Measurements from ENCODE around the gene ACBD7.

ACBD7 gene

GRCh38 chr10:15084502-15084922 is 4.1 kb downstream of the ACBD7 start:
- DNase-seq = peak; percentile 31

DNA sequence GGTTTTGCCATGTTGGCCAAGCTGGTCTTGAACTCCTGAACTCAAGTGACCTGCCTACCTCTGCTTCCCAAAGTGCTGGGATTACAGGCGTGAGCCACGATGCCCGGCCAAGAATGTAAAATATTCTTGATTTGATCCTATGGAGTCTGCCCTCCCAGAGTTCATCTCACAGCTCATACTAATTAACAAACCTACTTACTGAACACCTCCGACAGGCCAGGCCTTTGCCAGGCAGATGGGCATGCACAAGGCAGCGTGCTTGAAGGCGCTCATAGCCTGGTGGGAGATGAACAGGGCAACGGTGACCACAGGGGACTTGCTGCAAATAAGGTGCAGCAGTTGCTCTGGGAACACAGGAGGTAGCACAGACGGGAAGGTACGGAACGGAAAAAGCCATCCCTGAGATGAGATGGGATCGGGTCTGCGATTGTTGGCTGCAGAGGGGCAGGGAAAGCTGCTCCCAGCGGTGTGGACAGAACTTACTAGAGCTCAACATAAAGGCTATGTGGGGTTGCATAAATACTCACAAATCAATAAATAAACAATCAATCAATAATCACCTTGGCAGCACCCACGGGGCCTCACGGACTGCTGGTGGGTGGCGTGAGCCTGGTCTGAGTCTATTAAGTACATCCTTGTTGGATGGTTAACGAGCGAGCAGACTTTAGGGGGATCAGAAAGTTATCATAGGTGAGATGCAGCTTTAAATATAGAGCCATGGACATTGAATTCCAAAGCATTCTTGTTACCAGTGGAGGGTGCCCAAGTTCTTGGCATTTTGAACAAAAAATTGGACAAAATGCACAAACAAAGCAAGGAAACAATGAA is 4.7 kb downstream of the ACBD7 start:
- no peak for DNase-seq

DNA sequence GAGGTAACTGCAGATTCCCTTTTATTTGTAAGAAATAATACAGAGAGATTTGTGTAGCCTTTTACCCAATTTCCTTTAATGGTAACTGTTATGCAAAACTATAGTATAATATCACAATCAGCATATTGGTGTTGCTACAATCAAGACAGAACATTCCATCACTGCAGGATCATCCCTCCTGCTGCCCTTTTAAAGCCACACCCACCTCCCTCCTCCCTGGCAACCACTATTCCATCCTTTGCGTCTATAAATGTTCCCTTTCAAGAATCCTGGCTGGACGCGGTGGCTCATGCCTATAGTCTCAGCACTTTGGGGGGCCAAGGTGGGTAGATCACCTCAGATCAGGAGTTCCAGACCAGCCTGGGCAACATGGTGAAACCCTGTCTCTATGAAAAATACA is 13.2 kb downstream of the ACBD7 start:
- no peak for DNase-seq

DNA sequence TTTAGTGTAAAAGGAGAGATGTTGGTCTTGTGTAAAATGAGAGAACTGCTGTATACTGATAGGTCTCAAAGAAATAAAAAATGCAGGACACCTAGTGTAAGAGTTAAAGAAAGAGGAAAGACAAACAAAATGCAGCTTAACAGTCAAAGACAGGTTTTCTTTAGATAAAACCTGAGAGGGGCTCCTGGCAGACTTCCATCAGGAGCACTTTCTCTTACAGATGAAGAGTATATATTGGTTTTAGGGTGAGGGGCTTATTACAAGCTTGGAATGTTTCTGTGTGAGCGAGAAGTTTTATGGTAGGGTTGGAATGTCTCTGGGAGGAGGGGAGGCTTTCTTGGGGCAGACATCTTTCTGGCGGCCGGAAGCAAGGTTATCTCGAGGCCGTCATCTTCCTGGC is 16.2 kb downstream of the ACBD7 start:
- no peak for DNase-seq

DNA sequence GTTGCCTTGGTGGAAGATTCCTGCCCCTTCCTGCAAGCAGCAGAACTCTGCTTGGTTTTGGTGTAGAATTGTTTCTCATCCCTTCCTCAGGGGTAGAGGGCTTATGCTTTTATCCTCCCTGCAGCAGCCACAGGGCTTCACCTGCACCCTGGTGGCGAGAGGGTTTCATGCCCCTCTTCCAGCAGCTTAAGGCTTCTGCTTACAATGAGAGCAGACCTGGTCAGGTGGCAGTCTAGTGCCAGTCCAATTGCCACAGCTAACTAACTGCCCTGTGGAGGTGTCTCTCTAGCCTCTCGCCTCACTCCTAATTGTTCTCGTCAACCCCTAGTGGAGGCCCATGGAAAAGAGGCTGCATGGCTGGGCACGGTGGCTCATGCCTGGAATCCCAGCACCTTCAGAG is 19.3 kb downstream of the ACBD7 start:
- DNase-seq = no peak

GRCh38 chr10:15068802-15069201 is 19.8 kb downstream of the ACBD7 start:
- DNase-seq = no peak

DNA sequence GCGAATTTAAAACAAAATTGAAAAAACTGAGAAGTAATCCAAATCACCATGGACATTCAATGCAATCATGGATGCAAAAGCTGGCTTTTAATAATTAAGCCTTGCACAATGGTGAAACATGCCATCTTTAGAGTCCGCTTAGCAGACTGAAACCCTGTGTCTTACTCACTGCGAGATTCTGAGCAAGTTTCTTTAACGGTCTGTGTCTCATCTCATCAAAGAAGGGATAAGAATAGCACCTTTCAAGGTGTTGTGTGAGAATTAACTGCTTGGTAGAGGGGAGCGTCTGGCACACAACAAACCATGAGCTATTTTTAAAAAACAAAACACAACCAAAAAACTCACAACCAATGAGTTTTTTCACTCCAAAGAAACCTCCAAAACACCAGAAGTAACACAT is 21.4 kb downstream of the ACBD7 start:
- DNase-seq = no peak

GRCh38 chr10:15060638-15061037 is 27.9 kb downstream of the ACBD7 start:
- no peak for DNase-seq

DNA sequence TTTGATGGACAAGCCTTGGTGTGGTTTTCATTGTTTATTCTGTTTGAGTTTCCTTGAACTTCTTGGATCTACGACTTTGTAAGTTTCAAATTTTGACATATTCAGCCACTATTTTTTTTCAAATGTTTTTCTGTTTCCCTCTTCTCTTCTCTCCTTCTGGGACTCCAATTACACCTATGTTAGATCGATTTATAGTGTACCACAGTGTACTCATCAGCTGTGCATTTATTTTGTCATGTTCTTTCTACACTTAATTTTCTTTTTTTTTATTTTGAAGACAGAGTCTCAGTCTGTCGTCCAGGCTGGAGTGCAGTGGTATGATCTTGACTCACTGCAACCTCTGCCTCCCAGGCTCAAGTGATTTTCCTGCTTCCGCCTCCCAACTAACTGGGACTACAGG is 28.7 kb downstream of the ACBD7 start:
- no peak for DNase-seq

GRCh38 chr10:15058689-15059088 is 29.9 kb downstream of the ACBD7 start:
- DNase-seq = no peak

DNA sequence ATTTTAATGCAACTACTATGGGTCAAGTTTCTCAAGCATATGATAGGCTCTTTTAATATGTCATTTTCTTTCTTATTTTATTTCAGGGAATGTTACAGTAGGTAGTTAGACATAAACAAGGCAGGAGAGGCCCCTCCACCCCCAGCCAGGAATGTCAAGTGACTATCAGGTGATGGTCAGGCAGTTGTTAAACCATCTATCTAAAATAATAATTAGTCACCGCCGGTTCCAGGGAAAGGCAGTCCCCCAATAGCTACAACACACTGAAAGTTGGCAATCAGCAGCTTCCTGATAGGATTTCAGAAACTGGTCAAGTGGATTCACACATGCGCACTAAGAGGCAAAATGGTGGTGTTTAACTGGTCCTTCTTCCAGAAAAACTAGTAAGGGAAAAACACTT is 35.5 kb downstream of the ACBD7 start:
- no peak for DNase-seq

GRCh38 chr10:15052121-15052520 is 36.5 kb downstream of the ACBD7 start:
- no peak for DNase-seq

GRCh38 chr10:15049533-15049932 is 39.0 kb downstream of the ACBD7 start:
- no peak for DNase-seq

DNA sequence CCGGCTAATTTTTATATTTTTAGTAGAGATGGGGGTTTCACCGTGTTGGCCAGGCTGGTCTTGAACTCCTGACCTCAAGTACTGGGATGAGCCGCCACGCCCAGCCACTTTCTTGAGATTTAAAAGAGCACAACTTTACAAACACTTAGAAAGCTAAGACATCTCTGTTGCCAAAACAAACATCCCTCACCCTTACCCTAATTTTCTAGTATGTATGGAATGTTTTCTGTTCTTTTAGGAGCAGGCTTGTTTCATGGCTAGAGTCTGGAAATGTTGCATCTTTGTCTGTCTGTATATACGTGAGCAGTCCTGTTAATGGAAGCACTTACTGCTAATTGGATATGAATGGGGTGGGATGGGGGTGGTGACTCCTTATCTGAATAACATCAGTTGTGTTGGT is 42.0 kb downstream of the ACBD7 start:
- DNase-seq = no peak

DNA sequence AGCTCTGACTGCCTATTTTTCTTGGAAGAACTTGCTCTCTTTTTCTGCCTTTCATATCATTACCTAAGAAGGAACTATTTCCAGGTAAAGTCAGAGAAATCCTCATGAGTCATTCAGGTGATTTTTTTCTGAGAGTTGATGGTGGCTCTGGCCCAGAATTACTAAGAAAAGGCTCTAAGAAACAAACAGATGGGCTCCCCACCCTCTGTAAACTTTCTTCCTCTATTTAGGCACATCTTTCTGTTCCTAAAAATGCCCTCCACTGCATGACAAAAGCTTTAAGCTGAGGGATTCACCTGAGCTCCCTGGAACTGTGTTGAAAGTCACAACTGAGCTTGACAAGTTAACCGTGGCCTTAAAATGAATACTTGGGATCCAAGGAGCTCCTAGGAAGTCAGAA is 43.2 kb downstream of the ACBD7 start:
- DNase-seq = no peak

DNA sequence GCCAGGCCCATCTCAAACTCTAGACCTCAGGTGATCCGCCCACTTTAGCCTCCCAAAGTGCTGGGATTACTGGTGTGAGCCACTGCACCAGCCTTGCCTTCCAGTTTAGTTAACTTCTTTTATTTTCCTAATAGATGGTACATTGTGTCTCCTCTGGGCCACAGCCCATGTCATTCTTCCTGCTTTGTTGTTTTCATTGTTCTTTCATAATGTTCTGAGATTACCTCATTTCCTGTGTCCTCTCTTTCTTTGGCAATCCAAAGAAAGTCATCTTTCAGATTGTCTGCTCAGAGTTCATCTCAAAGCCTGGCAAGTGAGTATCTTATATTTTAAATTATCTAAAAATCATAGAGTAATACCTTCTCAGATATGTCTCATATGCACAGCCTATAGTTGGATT is 44.9 kb downstream of the ACBD7 start, which contains the start of gene OLAH:
Gene OLAH, plus strand, starts transcription at position 270 of the 400 bp plus-strand sequence. CDS start 3,346 bp downstream, outside the sequence.
- DNase-seq = no peak

GRCh38 chr10:15038416-15038815 is 50.2 kb downstream of the ACBD7 start:
- DNase-seq = no peak

DNA sequence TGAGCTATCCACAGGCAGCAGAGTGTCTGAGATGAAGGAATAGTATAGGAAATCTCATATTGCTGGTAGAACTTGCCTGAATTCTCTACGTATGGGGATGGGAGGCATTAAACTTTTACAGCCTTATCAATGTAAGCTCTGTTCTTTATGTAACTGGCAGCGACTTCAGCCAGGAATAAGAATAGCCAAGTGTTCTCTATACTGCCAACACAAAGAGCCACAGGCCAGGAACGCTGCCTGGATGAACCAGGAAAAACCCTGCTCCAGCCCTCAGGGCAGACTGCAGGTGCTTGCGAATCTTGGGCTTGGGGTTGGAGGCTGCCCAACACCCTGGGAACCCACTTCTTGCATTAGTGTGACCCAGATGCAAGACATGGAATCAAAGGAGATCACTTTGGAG is 50.9 kb downstream of the ACBD7 start:
- DNase-seq = no peak

- no peak for DNase-seq
Observed at GRCh38 chr10:15035385-15036301, 52.9 kb downstream of the ACBD7 start.

- no peak for DNase-seq
Observed at GRCh38 chr10:15027741-15028140, 60.8 kb downstream of the ACBD7 start.
